H7 (cell line): ENCODE results near the gene CDC42EP5. TPM values are rescaled to one million over a fixed set of nuclear protein-coding genes. Genes with fewer than 3 reads are reported as not detected.

Experiments used
- DNase-seq: peaks from one replicate; pipeline ENCODE4 v3.0.0; 2012
- H3K27me3 ChIP-seq: 2 replicates; pipeline ENCODE4 v1.6.0; 2011; ENCODE audit warnings: mild to moderate bottlenecking, low read length; ENCODE audit not compliant: control insufficient read depth, insufficient read depth
- H3K36me3 ChIP-seq: replicated peaks from 2 replicates; pipeline ENCODE4 v1.5.1; 2011; ENCODE audit warnings: low read length; ENCODE audit not compliant: control insufficient read depth, insufficient read depth
- H3K4me3 ChIP-seq: 2 replicates; pipeline ENCODE4 v1.5.1; 2011; ENCODE audit warnings: low read depth, mild to moderate bottlenecking, control low read depth, low read length, moderate library complexity; ENCODE audit not compliant: insufficient read depth
- total RNA-seq: library from RNA; depleted of rRNA; stranded (reverse); fragments of >200 nt; shearing (Covaris generic); gene quantifications from 2 replicates; pipeline ENCODE4 v1.2.3, GENCODE V29; 2014

CDC42EP5 gene
- total RNA-seq, 1 experiment from 2014 or later = 4.3 TPM

DNA sequence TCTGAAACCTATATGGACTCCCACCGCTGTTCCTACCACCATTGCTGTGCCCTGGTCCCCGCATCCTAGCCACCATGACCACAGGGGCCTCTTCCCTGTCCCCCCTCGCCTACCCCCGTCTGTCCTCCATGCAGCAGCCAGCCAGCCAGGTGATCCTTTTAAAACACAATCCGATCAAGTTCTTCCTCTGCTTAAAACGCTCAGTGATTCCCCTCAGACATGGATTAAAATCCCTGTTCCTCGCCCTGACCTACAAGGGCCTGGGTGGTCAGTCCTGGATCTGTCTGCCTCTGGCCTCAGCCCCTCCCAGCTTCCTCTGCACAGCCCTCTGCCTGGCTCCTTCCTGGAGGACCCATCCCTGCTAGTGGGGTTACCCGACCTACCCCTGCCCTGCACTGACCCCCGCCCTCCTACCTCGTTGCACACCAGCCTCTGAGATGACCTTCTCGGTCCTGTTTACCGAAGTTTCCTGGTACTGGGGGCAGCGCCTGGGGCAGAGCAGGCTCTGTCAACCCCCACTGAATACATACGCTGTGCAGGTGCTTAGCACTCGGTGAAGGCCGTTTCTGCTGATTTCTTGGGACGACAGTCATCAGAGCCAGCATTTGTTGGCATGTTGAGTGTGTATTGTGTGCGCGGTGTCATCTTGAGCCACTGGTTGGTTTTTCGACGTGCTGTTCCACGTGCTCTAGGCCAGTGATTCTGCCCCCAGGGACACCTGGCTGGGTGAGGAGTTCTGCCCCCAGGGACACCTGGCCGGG lies 38.8 kb downstream of the CDC42EP5 start:
- no peak overlapping the region for H3K4me3 ChIP-seq
- H3K27me3 ChIP-seq = peaks cover 2% of the 10 kb centered on the region; the same call in 1 of the 2 replicates
- DNase-seq = peak; percentile 51
- H3K36me3 ChIP-seq = no peaks in the 10 kb centered on the region; the same call in 1 of the 2 replicates

DNA sequence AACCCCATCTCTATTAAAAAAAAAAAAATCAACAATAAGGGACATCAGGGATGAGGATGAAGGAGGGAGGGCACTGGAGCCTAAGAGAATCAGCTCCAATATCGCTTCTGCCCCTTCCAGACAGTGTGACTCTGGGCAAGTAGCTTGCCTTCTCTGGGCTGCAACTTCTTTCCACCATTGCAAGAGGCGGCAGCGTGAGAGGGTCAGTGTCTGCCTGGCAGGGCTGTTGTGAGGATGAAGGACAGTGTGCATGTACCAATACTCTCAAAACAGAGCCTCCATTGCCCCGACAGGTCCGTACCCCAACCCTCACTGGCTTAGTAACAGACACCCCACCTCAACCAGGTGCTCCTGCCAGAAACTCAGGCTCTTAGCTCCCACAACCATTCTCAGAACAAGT lies 39.4 kb downstream of the CDC42EP5 start:
- no peak for DNase-seq
- H3K36me3 ChIP-seq = no peaks in the 10 kb centered on the region
- no peak overlapping the region for H3K4me3 ChIP-seq
- peaks cover 2% of the 10 kb centered on the region; the same call in 1 of the 2 replicates for H3K27me3 ChIP-seq

DNA sequence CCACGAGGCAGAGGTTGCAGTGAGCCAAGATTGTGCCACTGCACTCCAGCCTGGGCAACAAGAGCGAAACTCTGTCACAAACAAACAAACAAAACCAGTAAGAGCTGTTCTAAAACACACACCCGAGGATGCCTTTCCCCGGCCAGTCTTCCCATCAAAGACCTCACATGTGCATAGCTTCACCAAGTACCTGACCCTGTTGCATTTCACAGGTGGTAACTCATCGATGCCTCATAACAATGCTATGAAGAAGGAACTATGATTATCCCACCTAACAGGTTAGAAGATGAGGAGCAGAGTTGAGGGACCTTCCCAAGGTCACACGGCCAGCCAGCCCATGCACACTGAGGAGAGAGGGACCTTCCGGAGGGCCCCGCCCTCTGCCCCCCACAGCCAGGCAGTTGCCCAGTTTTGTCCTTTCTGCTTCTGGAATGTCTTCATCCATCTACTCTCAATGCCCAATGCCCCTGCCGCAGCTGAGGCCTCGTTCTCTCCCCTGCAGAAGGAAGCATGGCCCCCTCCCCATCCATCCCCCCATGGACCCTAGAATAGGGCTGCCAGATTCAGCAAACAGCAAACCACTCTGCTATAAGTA lies 40.9 kb downstream of the CDC42EP5 start:
- Histone ChIP-seq H3K36me3 (no peaks in the 10 kb centered on the region), H3K27me3 (peaks cover 2% of the 10 kb centered on the region; the same call in 1 of the 2 replicates)
- peak; percentile 15 for DNase-seq

DNA sequence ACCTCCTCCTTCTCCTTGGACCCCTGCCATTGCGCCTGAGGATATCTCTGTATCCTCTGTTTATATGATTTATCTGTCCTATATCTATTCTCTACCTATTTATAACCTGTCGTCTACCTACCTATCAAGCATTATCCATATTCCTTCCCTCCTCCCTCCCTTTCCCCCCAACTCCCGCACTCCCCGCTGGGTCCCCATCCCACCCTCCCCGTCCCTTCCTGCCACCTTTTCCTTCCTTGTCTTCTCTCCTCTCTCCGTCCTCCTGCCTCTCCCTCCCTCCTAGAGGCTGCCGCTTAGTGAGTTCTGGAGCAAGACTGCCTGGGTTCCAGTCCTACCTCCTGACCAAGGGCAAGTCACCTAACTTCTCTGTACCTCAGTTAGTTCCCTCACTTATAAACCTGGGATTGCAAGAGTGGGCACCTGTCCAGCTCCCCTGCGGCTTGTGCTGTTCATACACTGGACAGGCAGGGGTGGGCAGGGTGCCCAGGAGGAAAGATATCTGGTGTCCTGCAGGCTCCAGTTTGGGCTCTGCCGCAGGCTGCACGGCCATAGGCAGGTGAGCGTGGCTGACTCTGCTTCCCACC lies 41.7 kb downstream of the CDC42EP5 start:
- H3K27me3 ChIP-seq = peaks cover 2% of the 10 kb centered on the region; the same call in 1 of the 2 replicates
- no peak for DNase-seq
- H3K36me3 ChIP-seq = no peaks in the 10 kb centered on the region
- peak overlapping the region; percentile 60; the same call in 1 of the 2 replicates for H3K4me3 ChIP-seq

More for the DNA sequence above, 40.9 kb downstream of the CDC42EP5 start:
- no peak overlapping the region for H3K4me3 ChIP-seq

DNA sequence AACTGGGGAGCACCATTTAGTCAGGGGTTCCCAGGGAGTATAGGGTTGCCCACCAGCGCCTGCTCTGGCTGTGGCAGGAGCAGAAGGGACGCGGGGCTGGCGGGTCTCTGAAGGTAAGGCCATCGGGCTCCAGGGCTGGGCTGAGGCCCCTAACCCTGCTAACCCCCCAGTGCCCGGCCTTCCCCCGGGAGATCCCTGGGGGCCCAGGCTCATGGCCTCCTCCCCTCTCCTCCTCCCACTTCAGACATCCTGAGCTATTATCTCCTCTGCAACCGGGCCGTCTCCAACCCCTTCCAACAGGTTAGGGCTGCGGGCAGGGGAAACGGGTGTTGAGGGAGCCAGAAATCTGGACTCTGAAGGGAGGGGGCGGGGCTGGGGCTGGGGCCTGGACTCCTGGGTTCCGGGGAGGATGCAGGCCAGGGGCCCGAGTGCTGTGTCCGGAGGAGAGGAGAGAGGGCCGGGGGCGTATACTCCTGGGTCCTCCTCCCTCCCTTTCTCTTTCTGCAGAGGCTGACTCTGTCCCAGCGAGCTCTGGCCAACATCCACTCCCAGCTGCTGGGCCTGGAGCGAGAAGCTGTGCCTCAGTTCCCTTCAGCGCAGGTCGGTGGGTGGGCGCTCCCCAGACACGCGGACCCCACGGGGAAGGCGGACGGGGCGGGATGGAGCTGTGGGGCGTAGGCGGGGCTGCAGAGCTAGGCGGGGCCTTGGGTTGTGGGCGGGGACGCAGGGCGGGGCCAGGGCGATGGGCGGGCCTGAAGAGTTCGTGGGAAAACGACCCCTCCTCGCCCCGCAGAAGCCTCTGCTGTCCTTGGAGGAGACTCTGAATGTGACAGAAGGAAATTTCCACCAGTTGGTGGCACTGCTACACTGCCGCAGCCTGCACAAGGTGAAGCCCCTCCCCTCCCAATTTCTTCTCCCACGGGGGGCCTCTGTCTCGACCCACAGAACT lies 42.5 kb downstream of the CDC42EP5 start:
- peak overlapping the region; percentile 60 for H3K4me3 ChIP-seq

DNA sequence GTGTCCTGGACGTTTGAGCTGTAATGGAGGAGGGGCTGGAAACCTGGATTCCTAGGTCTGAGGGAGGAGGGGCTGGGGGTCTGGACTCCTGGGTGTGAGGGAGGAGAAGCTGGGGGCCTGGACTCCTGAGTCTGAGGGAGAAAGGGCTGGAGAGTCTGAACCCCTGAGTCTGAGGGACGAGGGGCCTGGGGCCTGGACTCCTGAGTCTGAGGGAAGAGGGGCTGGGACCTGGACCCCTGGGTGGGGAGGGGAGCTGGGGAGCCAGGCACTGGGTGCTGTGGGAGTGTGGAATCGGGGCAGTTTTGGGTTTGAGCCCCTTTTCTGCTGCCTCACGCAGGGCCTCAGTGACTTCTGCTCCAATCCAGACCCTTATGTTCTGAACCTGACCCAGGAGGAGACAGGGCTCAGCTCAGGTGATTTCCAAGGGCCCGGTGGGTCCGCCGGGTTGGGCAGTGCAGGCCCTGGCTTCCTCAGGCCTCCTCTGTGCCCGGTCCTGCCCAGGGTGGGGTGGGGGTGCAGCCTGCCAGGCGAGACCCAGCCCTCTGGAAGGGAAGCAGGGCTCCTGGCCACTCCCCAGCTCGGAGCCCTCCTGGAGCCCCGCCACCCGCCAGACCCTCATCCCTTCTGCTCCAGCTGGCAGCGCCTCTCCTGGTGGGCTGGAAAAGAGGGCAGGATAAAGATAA lies 43.4 kb downstream of the CDC42EP5 start:
- no peaks in the 10 kb centered on the region for H3K36me3 ChIP-seq
- H3K27me3 ChIP-seq = peaks cover 2% of the 10 kb centered on the region; the same call in 1 of the 2 replicates
- DNase-seq = peak; percentile 80
- H3K4me3 ChIP-seq = no peak overlapping the region

More for the DNA sequence above, 42.5 kb downstream of the CDC42EP5 start:
- H3K27me3 ChIP-seq = peaks cover 2% of the 10 kb centered on the region; the same call in 1 of the 2 replicates
- DNase-seq = peak; percentile 97
- H3K36me3 ChIP-seq = no peaks in the 10 kb centered on the region

DNA sequence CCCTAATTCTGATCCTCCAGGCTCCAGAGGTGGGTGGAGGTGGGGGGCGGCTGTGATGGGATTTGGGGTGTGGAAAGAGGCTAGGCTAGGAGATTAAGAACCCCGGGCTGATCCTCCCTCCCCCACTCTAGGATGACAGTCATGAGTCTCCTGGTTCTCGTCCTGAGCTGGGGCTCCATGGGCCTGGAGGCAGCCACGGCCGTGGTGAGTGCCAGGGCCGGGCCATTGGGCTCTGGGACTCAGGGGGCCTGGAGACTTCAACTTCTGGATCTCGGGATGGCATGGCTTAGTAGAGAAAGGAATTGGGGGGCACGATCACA lies 44.0 kb downstream of the CDC42EP5 start:
- DNase-seq = peak; percentile 58
- Histone ChIP-seq H3K36me3 (no peaks in the 10 kb centered on the region), H3K27me3 (peaks cover 2% of the 10 kb centered on the region; the same call in 1 of the 2 replicates)

DNA sequence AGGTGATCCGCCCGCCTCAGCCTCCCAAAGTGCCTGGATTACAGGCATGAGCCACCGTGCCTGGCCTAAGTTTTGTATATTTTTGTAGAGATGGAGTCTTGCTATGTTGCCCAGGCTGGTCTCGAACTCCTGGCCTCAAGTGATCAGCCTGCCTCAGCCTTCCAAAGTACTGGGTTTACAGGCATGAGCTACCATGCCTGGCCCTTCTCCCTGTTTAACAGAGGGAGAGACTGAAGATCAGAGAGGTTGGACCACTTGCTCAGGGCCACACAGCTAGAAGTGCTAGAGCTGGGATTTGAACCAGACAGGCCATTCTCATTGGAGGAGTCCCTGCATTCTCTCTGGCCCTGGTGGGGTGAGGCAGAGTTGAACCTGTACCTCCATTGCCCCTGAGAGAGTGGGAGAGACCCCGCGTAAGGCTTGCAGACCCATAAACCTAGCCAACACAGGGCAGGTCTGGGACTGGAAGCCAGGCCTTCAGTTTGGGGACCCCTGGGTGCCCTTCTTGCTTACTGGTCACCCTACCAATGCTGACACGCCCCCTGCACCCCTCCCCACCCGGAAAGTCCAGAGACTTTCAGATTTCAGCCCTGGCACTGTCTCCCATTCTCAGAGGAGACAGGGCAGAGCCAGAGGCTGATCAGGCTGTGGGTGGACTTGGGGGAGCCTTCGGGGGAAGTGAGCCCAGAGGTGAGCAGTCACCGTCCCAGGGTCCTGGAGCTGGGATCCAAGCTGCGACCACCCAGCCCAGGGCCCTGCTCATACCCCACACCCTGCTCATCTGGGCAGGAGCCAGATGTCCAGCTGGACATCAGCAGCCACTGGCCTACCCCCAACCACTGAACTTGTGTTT lies 44.5 kb downstream of the CDC42EP5 start:
- no peak for DNase-seq
- Histone ChIP-seq H3K27me3 (peaks cover 2% of the 10 kb centered on the region; the same call in 1 of the 2 replicates), H3K4me3 (no peak overlapping the region), H3K36me3 (no peaks in the 10 kb centered on the region)

More for the DNA sequence above, 44.0 kb downstream of the CDC42EP5 start:
- no peak overlapping the region for H3K4me3 ChIP-seq

DNA sequence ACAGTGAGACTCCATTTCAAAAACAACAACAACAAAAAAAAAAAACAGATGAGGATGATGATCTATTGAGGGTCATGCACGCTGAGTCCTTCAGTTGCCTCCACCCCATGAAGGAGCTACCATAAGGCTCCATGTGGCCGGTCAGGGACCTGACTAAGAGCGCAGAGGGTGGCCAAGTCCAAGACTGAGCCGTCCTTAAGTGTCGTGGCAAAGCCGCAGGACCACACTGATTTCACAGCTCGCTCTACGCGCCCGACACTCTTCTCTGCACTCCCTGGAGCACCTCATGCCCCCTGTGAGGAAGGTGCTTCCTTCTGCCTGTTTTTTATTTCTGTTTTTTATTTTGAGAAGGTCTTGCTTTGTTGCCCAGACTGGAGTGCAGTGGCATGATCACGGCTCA lies 45.5 kb downstream of the CDC42EP5 start:
- Histone ChIP-seq H3K4me3 (no peak overlapping the region), H3K27me3 (peaks cover 2% of the 10 kb centered on the region; the same call in 1 of the 2 replicates), H3K36me3 (no peaks in the 10 kb centered on the region)
- no peak for DNase-seq

DNA sequence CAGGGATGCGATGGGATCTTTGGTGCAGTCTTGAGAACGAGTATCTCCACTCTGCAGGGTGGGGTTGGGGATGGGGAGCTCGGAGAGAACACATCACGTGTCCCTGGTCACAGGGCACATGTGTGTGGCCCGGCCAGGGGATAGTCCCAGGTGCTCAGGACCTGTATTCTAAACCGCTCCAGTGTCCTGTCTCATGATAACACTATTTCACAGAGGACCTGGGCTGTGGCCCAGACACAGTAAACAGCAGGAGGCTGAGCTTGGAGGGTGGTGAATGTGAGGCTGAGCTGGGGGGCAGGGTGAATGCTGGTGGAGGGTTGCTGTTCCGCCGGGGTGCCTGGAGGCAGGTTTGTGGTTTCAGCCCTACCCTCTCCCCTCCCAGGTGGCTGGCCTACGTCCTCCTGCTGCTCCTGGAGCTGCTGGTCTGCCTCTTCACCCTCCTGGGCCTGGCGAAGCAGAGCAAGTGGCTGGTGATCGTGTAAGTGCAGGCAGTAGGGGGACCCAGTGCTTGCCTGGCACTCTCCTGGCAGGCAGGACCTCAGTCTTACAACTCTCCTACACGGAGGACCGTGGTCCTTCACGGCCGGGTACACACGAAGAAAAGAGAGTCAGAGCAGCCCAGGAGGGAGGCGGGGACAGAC lies 46.7 kb downstream of the CDC42EP5 start:
- H3K36me3 ChIP-seq = no peaks in the 10 kb centered on the region

DNA sequence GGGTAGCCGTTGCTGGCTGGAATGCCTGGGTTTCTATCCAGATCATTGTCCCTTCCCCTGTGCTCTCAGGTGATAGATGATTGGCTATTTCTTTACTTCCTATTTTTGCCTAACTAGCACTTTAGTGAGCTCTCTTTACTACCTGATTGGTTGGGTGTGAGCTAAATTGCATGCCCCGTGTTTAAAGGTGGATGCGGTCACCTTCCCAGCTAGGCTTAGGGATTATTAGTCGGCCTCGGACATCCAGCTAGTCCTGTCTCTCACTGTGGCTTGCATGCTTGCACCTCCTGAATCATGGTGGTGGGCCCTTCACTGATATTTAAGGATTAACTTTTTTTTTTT lies 47.7 kb downstream of the CDC42EP5 start:
- H3K27me3 ChIP-seq = no peaks in the 10 kb centered on the region; the same call in 1 of the 2 replicates
- no peaks in the 10 kb centered on the region for H3K36me3 ChIP-seq
- no peak for DNase-seq
- H3K4me3 ChIP-seq = no peak overlapping the region

More for the DNA sequence above, 46.7 kb downstream of the CDC42EP5 start:
- Histone ChIP-seq H3K4me3 (no peak overlapping the region), H3K27me3 (no peaks in the 10 kb centered on the region; the same call in 1 of the 2 replicates)
- peak; percentile 42 for DNase-seq

DNA sequence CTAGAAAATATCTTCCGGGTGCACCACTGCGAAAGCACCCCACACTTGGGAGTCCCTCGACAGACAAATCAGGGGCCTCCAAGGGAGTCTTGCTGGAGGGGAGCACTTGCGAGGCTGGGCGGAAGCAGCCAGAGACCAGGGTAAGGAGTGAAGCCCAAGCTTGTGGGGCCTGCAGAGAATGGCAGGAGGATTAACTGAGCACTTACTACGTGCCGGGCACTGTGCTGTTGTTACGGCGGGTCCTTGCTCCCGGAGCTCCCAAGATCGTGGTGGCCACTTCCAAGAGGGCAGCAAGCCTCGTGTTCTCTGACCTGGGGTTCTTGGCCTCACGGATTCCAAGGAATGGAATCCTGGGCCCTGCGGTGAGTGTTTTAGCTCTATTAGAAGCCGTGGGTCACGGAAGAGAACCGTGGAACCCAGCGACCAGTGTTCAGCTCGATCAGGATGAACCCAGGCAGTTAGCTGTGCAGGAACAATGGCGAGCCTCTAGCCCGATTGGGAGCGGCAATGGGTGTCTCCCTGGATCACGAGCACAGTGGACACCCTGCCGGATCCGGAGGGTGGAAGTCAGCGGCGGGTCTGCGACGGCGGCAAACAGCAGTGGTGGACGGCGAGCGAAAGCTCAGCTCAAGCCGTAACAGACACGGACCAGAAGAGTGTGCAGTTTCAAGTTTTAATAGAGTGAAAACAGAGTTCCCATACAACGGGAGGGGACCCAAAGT lies 48.3 kb downstream of the CDC42EP5 start:
- no peak for DNase-seq
- no peaks in the 10 kb centered on the region; the same call in 1 of the 2 replicates for H3K27me3 ChIP-seq
- no peaks in the 10 kb centered on the region for H3K36me3 ChIP-seq
- no peak overlapping the region for H3K4me3 ChIP-seq
